HepG2 (cell line): Measurements from ENCODE around the gene YBX2. TPM values are rescaled to one million over a fixed set of nuclear protein-coding genes. Genes with fewer than 3 reads are reported as not detected.

ENCODE experiments used
- RCOR2 ChIP-seq: IDR thresholded peaks from 2 replicates; pipeline ENCODE4 v1.6.1; 2016; ENCODE audit warnings: missing biosample characterization, missing genetic modification reagents
- SMAD3 ChIP-seq: sonication (generic); formaldehyde crosslinking; IDR thresholded peaks from 2 replicates; pipeline ENCODE4 v1.4.0; 2020; ENCODE audit warnings: missing genetic modification reagents
- SMYD3 ChIP-seq: sonication (generic); formaldehyde crosslinking; IDR thresholded peaks from 2 replicates; pipeline ENCODE4 v1.8.1; 2023; ENCODE audit warnings: mild to moderate bottlenecking, missing genetic modification reagents
- ZNF550 ChIP-seq: sonication (generic); formaldehyde crosslinking; IDR thresholded peaks from 2 replicates; pipeline ENCODE4 v1.4.0; 2020; ENCODE audit warnings: mild to moderate bottlenecking, missing genetic modification reagents, borderline replicate concordance
- ZNF772 ChIP-seq: sonication (generic); formaldehyde crosslinking; IDR thresholded peaks from 2 replicates; pipeline ENCODE4 v1.5.0; 2020; ENCODE audit warnings: mild to moderate bottlenecking, missing genetic modification reagents
- polyA plus RNA-seq, 8 experiments: library from polyadenylated mRNA; depleted of rRNA in 3 of 8; stranded (reverse) in 7 of 8; unstranded in 1 of 8; fragments of >200 nt; fragmentation: Illumina TruSeq in 4 of 8; extraction: Trizol in 4 of 8; gene quantifications; 2 replicates each; pipeline versions ENCODE4 v1.2.1 to v1.2.3, GENCODE V29; 2011 to 2016; ENCODE audit warnings: low read depth in 4 of 8, missing spikeins in 1 of 8, mixed read lengths in 1 of 8; ENCODE audit not compliant: insufficient read depth in 1 of 8
- total RNA-seq, 5 experiments: library from RNA; depleted of rRNA; stranded (reverse); fragments of >200 nt; fragmentation: Illumina TruSeq; extraction: Trizol; gene quantifications; 2 replicates each; pipeline ENCODE4 v1.2.3, GENCODE V29; 2016; ENCODE audit warnings: low read depth in 1 of 5
- TF ChIP-seq, protein P1 (sequence below): sonication (generic); formaldehyde crosslinking; conservative IDR thresholded peaks from 2 replicates; pipeline ENCODE4 v1.8.1; 2023; ENCODE audit warnings: missing genetic modification reagents
- TF ChIP-seq, protein P2 (sequence below), 2 experiments: sonication (generic) in 1 of 2; formaldehyde crosslinking in 1 of 2; IDR thresholded peaks; 2 replicates each; pipeline versions ENCODE4 v1.6.1 to v1.9.0; 2014 to 2022; ENCODE audit warnings: antibody characterized with exemption in 1 of 2, borderline replicate concordance in 1 of 2, inconsistent platforms in 1 of 2, low read depth in 1 of 2, missing genetic modification reagents in 1 of 2
- TF ChIP-seq, protein P3 (sequence below): sonication (generic); formaldehyde crosslinking; IDR thresholded peaks from 2 replicates; pipeline ENCODE4 v1.4.0; 2020; ENCODE audit warnings: mild to moderate bottlenecking, missing genetic modification reagents
- TF ChIP-seq, protein P4 (sequence below): IDR thresholded peaks from 2 replicates; pipeline ENCODE4 v1.6.1; 2016; ENCODE audit warnings: low read depth, control low read depth
- TF ChIP-seq, protein P5 (sequence below): sonication (generic); formaldehyde crosslinking; IDR thresholded peaks from 2 replicates; pipeline ENCODE4 v1.5.1; 2020; ENCODE audit warnings: missing genetic modification reagents, mild to moderate bottlenecking, borderline replicate concordance

Gene YBX2
- total and polyA plus RNA-seq, 2 of the 13 experiments (the other 11 are each of a cell fraction or from before 2014, with no cell fraction given) = 0.12 to 0.22 TPM

DNA sequence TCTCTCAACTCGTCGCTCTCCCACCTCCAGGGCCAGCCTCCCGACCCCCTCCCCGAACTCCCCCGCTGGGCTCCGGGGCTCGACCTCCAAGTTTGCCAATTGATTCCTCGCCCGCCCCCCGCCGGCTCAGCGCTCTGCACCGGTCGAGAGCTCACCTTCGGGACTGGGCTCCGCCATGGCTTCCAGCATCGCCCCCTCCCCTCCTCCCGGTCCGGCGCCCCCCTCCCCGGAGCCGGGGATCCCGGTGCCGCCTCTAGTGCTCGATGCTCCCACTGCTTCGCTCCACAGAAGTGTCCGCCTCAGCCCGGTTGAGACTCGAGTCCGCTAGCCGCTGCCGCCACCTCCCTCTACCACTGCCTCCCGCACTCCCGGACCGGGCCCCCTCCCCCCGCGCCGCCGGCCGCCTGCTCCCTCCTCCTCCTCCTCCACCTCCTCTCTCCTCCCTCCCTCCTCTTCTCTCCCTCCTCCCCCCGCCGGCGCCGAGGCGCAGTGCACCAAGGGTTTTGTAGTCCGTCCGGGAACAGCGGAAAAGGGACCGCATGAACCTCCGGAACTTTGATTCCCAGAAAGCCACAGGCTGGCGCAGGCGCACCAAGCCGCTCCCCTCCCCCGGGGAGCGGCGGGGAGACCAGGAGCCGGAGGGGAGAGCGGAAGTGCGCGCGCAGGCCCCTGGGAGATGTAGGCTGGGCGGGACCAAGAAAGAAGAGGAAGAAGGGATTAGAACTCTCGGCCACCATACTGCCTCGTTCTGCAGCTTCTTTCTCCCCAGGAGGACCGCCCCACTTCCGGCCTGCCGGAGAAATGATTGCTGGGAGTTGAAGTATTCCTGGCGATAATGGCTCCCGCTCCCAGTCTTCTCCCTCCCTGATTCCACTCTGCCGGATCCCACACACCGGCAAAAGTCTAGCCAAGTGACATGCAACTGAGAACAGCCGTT lies 55.1 kb downstream of the YBX2 start, which contains the start of gene PHF23 (continued):
- TF ChIP-seq SMYD3 (CRISPR knock-in tag) (no peak), SMAD3 (no peak), ZNF772 (CRISPR knock-in tag) (0 out of 2 replicates have a peak, but pooled peaks have one; percentile 53), RCOR2 (no peak), ZNF550 (no peak)
- TF ChIP-seq, protein P1, sequence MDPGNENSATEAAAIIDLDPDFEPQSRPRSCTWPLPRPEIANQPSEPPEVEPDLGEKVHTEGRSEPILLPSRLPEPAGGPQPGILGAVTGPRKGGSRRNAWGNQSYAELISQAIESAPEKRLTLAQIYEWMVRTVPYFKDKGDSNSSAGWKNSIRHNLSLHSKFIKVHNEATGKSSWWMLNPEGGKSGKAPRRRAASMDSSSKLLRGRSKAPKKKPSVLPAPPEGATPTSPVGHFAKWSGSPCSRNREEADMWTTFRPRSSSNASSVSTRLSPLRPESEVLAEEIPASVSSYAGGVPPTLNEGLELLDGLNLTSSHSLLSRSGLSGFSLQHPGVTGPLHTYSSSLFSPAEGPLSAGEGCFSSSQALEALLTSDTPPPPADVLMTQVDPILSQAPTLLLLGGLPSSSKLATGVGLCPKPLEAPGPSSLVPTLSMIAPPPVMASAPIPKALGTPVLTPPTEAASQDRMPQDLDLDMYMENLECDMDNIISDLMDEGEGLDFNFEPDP = no peak
- TF ChIP-seq, protein P2, sequence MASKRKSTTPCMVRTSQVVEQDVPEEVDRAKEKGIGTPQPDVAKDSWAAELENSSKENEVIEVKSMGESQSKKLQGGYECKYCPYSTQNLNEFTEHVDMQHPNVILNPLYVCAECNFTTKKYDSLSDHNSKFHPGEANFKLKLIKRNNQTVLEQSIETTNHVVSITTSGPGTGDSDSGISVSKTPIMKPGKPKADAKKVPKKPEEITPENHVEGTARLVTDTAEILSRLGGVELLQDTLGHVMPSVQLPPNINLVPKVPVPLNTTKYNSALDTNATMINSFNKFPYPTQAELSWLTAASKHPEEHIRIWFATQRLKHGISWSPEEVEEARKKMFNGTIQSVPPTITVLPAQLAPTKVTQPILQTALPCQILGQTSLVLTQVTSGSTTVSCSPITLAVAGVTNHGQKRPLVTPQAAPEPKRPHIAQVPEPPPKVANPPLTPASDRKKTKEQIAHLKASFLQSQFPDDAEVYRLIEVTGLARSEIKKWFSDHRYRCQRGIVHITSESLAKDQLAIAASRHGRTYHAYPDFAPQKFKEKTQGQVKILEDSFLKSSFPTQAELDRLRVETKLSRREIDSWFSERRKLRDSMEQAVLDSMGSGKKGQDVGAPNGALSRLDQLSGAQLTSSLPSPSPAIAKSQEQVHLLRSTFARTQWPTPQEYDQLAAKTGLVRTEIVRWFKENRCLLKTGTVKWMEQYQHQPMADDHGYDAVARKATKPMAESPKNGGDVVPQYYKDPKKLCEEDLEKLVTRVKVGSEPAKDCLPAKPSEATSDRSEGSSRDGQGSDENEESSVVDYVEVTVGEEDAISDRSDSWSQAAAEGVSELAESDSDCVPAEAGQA (IDR thresholded peaks at IDR 0.05; ENCODE audit: low read depth) = no peak
- TF ChIP-seq, protein P2 (CRISPR knock-in tag; IDR thresholded peaks at IDR 0.05; ENCODE audit: borderline replicate concordance) = no peak
- TF ChIP-seq, protein P3, sequence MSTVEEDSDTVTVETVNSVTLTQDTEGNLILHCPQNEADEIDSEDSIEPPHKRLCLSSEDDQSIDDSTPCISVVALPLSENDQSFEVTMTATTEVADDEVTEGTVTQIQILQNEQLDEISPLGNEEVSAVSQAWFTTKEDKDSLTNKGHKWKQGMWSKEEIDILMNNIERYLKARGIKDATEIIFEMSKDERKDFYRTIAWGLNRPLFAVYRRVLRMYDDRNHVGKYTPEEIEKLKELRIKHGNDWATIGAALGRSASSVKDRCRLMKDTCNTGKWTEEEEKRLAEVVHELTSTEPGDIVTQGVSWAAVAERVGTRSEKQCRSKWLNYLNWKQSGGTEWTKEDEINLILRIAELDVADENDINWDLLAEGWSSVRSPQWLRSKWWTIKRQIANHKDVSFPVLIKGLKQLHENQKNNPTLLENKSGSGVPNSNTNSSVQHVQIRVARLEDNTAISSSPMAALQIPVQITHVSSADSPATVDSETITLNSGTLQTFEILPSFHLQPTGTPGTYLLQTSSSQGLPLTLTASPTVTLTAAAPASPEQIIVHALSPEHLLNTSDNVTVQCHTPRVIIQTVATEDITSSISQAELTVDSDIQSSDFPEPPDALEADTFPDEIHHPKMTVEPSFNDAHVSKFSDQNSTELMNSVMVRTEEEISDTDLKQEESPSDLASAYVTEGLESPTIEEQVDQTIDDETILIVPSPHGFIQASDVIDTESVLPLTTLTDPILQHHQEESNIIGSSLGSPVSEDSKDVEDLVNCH (CRISPR knock-in tag) = 0 out of 2 replicates have a peak, but pooled peaks have one; percentile 43
- TF ChIP-seq, protein P4, sequence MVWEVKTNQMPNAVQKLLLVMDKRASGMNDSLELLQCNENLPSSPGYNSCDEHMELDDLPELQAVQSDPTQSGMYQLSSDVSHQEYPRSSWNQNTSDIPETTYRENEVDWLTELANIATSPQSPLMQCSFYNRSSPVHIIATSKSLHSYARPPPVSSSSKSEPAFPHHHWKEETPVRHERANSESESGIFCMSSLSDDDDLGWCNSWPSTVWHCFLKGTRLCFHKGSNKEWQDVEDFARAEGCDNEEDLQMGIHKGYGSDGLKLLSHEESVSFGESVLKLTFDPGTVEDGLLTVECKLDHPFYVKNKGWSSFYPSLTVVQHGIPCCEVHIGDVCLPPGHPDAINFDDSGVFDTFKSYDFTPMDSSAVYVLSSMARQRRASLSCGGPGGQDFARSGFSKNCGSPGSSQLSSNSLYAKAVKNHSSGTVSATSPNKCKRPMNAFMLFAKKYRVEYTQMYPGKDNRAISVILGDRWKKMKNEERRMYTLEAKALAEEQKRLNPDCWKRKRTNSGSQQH (CRISPR knock-in tag) = peak; percentile 53
- TF ChIP-seq, protein P5, sequence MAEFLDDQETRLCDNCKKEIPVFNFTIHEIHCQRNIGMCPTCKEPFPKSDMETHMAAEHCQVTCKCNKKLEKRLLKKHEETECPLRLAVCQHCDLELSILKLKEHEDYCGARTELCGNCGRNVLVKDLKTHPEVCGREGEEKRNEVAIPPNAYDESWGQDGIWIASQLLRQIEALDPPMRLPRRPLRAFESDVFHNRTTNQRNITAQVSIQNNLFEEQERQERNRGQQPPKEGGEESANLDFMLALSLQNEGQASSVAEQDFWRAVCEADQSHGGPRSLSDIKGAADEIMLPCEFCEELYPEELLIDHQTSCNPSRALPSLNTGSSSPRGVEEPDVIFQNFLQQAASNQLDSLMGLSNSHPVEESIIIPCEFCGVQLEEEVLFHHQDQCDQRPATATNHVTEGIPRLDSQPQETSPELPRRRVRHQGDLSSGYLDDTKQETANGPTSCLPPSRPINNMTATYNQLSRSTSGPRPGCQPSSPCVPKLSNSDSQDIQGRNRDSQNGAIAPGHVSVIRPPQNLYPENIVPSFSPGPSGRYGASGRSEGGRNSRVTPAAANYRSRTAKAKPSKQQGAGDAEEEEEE (CRISPR knock-in tag) = no peak
